Measurements from ENCODE around the gene FHOD3.

GRCh38 chr18:36454245-36454644, 156.7 kb downstream of the FHOD3 start:
- TF ChIP-seq, protein P1, sequence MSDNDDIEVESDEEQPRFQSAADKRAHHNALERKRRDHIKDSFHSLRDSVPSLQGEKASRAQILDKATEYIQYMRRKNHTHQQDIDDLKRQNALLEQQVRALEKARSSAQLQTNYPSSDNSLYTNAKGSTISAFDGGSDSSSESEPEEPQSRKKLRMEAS (IDR thresholded peaks at IDR 0.05): no peak
- no peak for TF ChIP-seq CTCF (IDR thresholded peaks at IDR 0.05; ENCODE audit: low read depth, low read length, missing input control)
- TF ChIP-seq YY1 (IDR thresholded peaks at IDR 0.05): no peak
